Gastrocnemius medialis (tissue), 4 donors: ENCODE results near the gene MIF. TPM values are rescaled to one million over a fixed set of nuclear protein-coding genes. Genes with fewer than 3 reads are reported as not detected.
A peak's percentile ranks its signal among the peaks of the same experiment; 100 is the strongest.

Source experiments
- ATAC-seq, 2 donors: fragments of 150-250 bp; one replicate each; pipeline ENCODE4 v1.9.1; 2016
- DNase-seq, 2 donors: peaks; one replicate each; pipeline ENCODE4 v3.0.0-alpha.2; 2019
- H3K27ac ChIP-seq, 4 donors: fragments of 200-600 bp; sonication (generic); 1 replicate in 1 of 4; 2 replicates in 3 of 4; pipeline ENCODE4 v1.5.1; 2016 to 2018; ENCODE audit warnings: mild to moderate bottlenecking in 2 of 4, moderate library complexity in 1 of 4
- H3K27me3 ChIP-seq, 3 donors: fragments of 200-600 bp; sonication (generic) in 2 of 3; 1 replicate in 1 of 3; 2 replicates in 2 of 3; pipeline versions ENCODE4 v1.5.1 to v1.6.0; 2016 to 2019; ENCODE audit warnings: mild to moderate bottlenecking in 1 of 3, moderate library complexity in 1 of 3
- H3K36me3 ChIP-seq, 2 donors: fragments of 200-600 bp; sonication (generic) in 1 of 2; one replicate each; pipeline ENCODE4 v1.5.1; 2017 to 2018
- H3K4me1 ChIP-seq, 2 donors: fragments of 200-600 bp; sonication (generic) in 1 of 2; one replicate each; pipeline ENCODE4 v1.5.1; 2016 to 2017; ENCODE audit warnings: mild to moderate bottlenecking in 2 of 2
- H3K4me3 ChIP-seq, 4 donors: fragments of 200-600 bp; sonication (generic) in 3 of 4; 1 replicate in 1 of 4; 2 replicates in 3 of 4; pipeline ENCODE4 v1.5.1; 2016 to 2019; ENCODE audit warnings: mild to moderate bottlenecking in 2 of 4
- H3K9me3 ChIP-seq, 3 donors: fragments of 200-600 bp; sonication (generic) in 2 of 3; 1 replicate in 1 of 3; 2 replicates in 2 of 3; pipeline ENCODE4 v1.5.1; 2016 to 2019
- CTCF ChIP-seq, 5 experiments: fragments of 450-650 bp in 3 of 5; fragments of 200-600 bp in 2 of 5; sonication (generic) in 2 of 5; IDR thresholded peaks in 4 of 5; conservative IDR thresholded peaks in 1 of 5; 1 replicate in 4 of 5; 2 replicates in 1 of 5; pipeline ENCODE4 v1.5.1; 2016 to 2019; ENCODE audit warnings: antibody characterized with exemption in 5 of 5, mild to moderate bottlenecking in 3 of 5, moderate library complexity in 3 of 5
- POLR2A ChIP-seq, 2 donors: fragments of 450-650 bp; IDR thresholded peaks; one replicate each; pipeline ENCODE4 v1.6.1; 2017; ENCODE audit warnings: antibody characterized with exemption in 2 of 2, mild to moderate bottlenecking in 2 of 2, moderate library complexity in 2 of 2
- in situ Hi-C, 4 donors: fragments of 200-750 bp; cut with MboI; loops; one replicate each; pipeline versions ENCODE4 v1.15.0 to v1.8.0; 2017; ENCODE audit warnings: low sequenced_read_pairs in 4 of 4
- intact Hi-C: fragments of 100-400 bp; cut with DNase I; formaldehyde crosslinking; loops from one replicate; pipeline ENCODE4 v1.15.1; 2023; ENCODE audit warnings: low total_unique reads
- total RNA-seq, 4 donors: library from RNA; depleted of rRNA; stranded (reverse); fragments of >200 nt; gene quantifications; one replicate each; pipeline versions ENCODE4 v1.1.0 to v1.2.3, GENCODE V29; 2016

The MIF gene
- total RNA-seq, 4 donors from 2014 or later: 78.1 to 145 (median 129) TPM

GRCh38 chr22:23892706-23893105 lies 1.5 kb upstream of the MIF start:
- intact Hi-C loops (loop anchor here (5.0 kb wide), 2 partner anchors 35 to 125 kb away; partner anchors contain the start of genes CHCHD10 and SLC2A11), in situ Hi-C loops (no loop called here)
- no peak for DNase-seq
- no peak for ATAC-seq
- Histone ChIP-seq H3K27ac (no peak overlapping the region), H3K9me3 (no peaks in the 10 kb centered on the region), H3K27me3 (no peaks in the 10 kb centered on the region), H3K36me3 (peaks cover 0 to 8% of the 10 kb centered on the region in 2 donors), H3K4me3 (no peak overlapping the region), H3K4me1 (peaks cover 18 to 19% of the 10 kb centered on the region in 2 donors)
- TF ChIP-seq POLR2A (IDR thresholded peaks at IDR 0.05): no peak
- no peak for TF ChIP-seq CTCF (IDR thresholded peaks at IDR 0.05 in 4 of 5, conservative IDR thresholded peaks at IDR 0.05 in 1 of 5)

- TF ChIP-seq POLR2A (IDR thresholded peaks at IDR 0.05) (no peak), CTCF (IDR thresholded peaks at IDR 0.05 in 4 of 5, conservative IDR thresholded peaks at IDR 0.05 in 1 of 5) (no peak)
- intact Hi-C loops: loop anchor here (5.0 kb wide), 2 partner anchors 36 to 126 kb away; partner anchors contain the start of genes CHCHD10 and SLC2A11
- in situ Hi-C loops: no loop called here
- H3K9me3 ChIP-seq: no peaks in the 10 kb centered on the region
- peak overlapping the region; percentile 67 to 94 (median 78) for H3K4me3 ChIP-seq
- ATAC-seq (no peak), DNase-seq (no peak)
- H3K27me3 ChIP-seq: no peaks in the 10 kb centered on the region
- peaks cover 16 to 19% of the 10 kb centered on the region in 2 donors for H3K4me1 ChIP-seq
- H3K36me3 ChIP-seq: peaks cover 0 to 8% of the 10 kb centered on the region in 2 donors
- H3K27ac ChIP-seq: peak overlapping the region; percentile 83 to 95 (median 88)
Measured at GRCh38 chr22:23893121-23893944, 850 bp upstream of the MIF start.

DNA sequence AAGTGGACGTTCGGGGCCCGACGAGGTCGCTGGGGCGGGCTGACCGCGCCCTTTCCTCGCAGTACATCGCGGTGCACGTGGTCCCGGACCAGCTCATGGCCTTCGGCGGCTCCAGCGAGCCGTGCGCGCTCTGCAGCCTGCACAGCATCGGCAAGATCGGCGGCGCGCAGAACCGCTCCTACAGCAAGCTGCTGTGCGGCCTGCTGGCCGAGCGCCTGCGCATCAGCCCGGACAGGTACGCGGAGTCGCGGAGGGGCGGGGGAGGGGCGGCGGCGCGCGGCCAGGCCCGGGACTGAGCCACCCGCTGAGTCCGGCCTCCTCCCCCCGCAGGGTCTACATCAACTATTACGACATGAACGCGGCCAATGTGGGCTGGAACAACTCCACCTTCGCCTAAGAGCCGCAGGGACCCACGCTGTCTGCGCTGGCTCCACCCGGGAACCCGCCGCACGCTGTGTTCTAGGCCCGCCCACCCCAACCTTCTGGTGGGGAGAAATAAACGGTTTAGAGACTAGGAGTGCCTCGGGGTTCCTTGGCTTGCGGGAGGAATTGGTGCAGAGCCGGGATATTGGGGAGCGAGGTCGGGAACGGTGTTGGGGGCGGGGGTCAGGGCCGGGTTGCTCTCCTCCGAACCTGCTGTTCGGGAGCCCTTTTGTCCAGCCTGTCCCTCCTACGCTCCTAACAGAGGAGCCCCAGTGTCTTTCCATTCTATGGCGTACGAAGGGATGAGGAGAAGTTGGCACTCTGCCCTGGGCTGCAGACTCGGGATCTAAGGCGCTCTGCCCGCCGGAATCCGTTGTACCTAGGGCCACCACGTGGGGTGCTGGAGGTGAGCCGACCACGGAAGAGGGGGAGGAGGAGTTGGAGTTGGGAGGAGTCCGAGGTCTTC lies 771 bp downstream of the MIF start:
- Histone ChIP-seq H3K27me3 (no peaks in the 10 kb centered on the region), H3K9me3 (no peaks in the 10 kb centered on the region), H3K27ac (peak overlapping the region; percentile 83 to 95 (median 88)), H3K4me3 (peak overlapping the region; percentile 67 to 94 (median 78)), H3K4me1 (peaks cover 12 to 19% of the 10 kb centered on the region in 2 donors), H3K36me3 (peaks cover 0 to 8% of the 10 kb centered on the region in 2 donors)
- DNase-seq (peak; percentile 37 to 51), ATAC-seq (peak; percentile 51 to 55)
- in situ Hi-C loops (no loop called here), intact Hi-C loops (loop anchor here (2.0 to 5.0 kb wide), 3 partner anchors 18 to 128 kb away; partner anchors contain the start of genes CHCHD10 and SLC2A11)
- TF ChIP-seq POLR2A (IDR thresholded peaks at IDR 0.05) (no peak), CTCF (IDR thresholded peaks at IDR 0.05 in 4 of 5, conservative IDR thresholded peaks at IDR 0.05 in 1 of 5) (peak in 1 of 5 experiments; percentile 12)

- TF ChIP-seq CTCF (IDR thresholded peaks at IDR 0.05 in 4 of 5, conservative IDR thresholded peaks at IDR 0.05 in 1 of 5) (no peak), POLR2A (IDR thresholded peaks at IDR 0.05) (no peak)
- Histone ChIP-seq H3K9me3 (no peaks in the 10 kb centered on the region), H3K27me3 (no peaks in the 10 kb centered on the region), H3K4me3 (peak overlapping the region in 3 of 4 donors; percentile 75 to 94 (median 81)), H3K36me3 (peaks cover 0 to 8% of the 10 kb centered on the region in 2 donors), H3K27ac (peak overlapping the region in 1 of 4 donors; percentile 89), H3K4me1 (peaks cover 12 to 19% of the 10 kb centered on the region in 2 donors)
- intact Hi-C loops (loop anchor here (2.0 kb wide), 1 partner anchor 17 kb away; no protein-coding TSS in a partner anchor), in situ Hi-C loops (no loop called here)
- ATAC-seq: no peak
- no peak for DNase-seq
Measured at GRCh38 chr22:23895599-23896144, 1.5 kb downstream of the MIF start.
